Measurements from ENCODE around the gene FRRS1L.

FRRS1L gene

GRCh38 chr9:109162677-109163076 is 4.4 kb downstream of the FRRS1L start:
- TF ChIP-seq GATA3 (IDR thresholded peaks at IDR 0.05; ENCODE audit: low read depth, low read length): no peak
- no peak for TF ChIP-seq GATA2 (IDR thresholded peaks at IDR 0.05; ENCODE audit: low read depth, low read length)

- TF ChIP-seq GATA3 (IDR thresholded peaks at IDR 0.05; ENCODE audit: low read depth, low read length) (no peak), GATA2 (IDR thresholded peaks at IDR 0.05; ENCODE audit: low read depth, low read length) (no peak)
These were observed 5.6 kb downstream of the FRRS1L start for GRCh38 chr9:109161471-109161870.

- TF ChIP-seq GATA2 (IDR thresholded peaks at IDR 0.05; ENCODE audit: low read depth, low read length): no peak
- no peak for TF ChIP-seq GATA3 (IDR thresholded peaks at IDR 0.05; ENCODE audit: low read depth, low read length)
These were observed 7.5 kb downstream of the FRRS1L start for GRCh38 chr9:109159583-109159982.

GRCh38 chr9:109158651-109159050 is 8.4 kb downstream of the FRRS1L start:
- no peak for TF ChIP-seq GATA2 (IDR thresholded peaks at IDR 0.05; ENCODE audit: low read depth, low read length)
- TF ChIP-seq GATA3 (IDR thresholded peaks at IDR 0.05; ENCODE audit: low read depth, low read length): no peak

- TF ChIP-seq GATA2 (IDR thresholded peaks at IDR 0.05; ENCODE audit: low read depth, low read length) (no peak), GATA3 (IDR thresholded peaks at IDR 0.05; ENCODE audit: low read depth, low read length) (no peak)
These were observed 10.3 kb downstream of the FRRS1L start for GRCh38 chr9:109156708-109157107.

GRCh38 chr9:109150925-109151545 is 16.0 kb downstream of the FRRS1L start:
- TF ChIP-seq GATA3 (IDR thresholded peaks at IDR 0.05; ENCODE audit: low read depth, low read length): no peak
- TF ChIP-seq GATA2 (IDR thresholded peaks at IDR 0.05; ENCODE audit: low read depth, low read length): no peak

GRCh38 chr9:109149722-109150121 is 17.3 kb downstream of the FRRS1L start:
- TF ChIP-seq GATA3 (IDR thresholded peaks at IDR 0.05; ENCODE audit: low read depth, low read length): no peak
- no peak for TF ChIP-seq GATA2 (IDR thresholded peaks at IDR 0.05; ENCODE audit: low read depth, low read length)

GRCh38 chr9:109149089-109149488 is 18.0 kb downstream of the FRRS1L start:
- no peak for TF ChIP-seq GATA2 (IDR thresholded peaks at IDR 0.05; ENCODE audit: low read depth, low read length)
- TF ChIP-seq GATA3 (IDR thresholded peaks at IDR 0.05; ENCODE audit: low read depth, low read length): no peak

- TF ChIP-seq GATA3 (IDR thresholded peaks at IDR 0.05; ENCODE audit: low read depth, low read length): no peak
- TF ChIP-seq GATA2 (IDR thresholded peaks at IDR 0.05; ENCODE audit: low read depth, low read length): no peak
These were observed 22.0 kb downstream of the FRRS1L start for GRCh38 chr9:109145051-109145450.

GRCh38 chr9:109143881-109144562 is 23.0 kb downstream of the FRRS1L start:
- no peak for TF ChIP-seq GATA3 (IDR thresholded peaks at IDR 0.05; ENCODE audit: low read depth, low read length)

- TF ChIP-seq GATA2 (IDR thresholded peaks at IDR 0.05; ENCODE audit: low read depth, low read length) (no peak), GATA3 (IDR thresholded peaks at IDR 0.05; ENCODE audit: low read depth, low read length) (no peak)
These were observed 25.7 kb downstream of the FRRS1L start for GRCh38 chr9:109141375-109141774.

GRCh38 chr9:109139851-109140250 is 27.2 kb downstream of the FRRS1L start:
- TF ChIP-seq GATA3 (IDR thresholded peaks at IDR 0.05; ENCODE audit: low read depth, low read length) (no peak), GATA2 (IDR thresholded peaks at IDR 0.05; ENCODE audit: low read depth, low read length) (no peak)

GRCh38 chr9:109138421-109138820 is 28.6 kb downstream of the FRRS1L start:
- TF ChIP-seq GATA3 (IDR thresholded peaks at IDR 0.05; ENCODE audit: low read depth, low read length): no peak
- TF ChIP-seq GATA2 (IDR thresholded peaks at IDR 0.05; ENCODE audit: low read depth, low read length): no peak

GRCh38 chr9:109134167-109134578 is 32.9 kb downstream of the FRRS1L start:
- TF ChIP-seq GATA3 (IDR thresholded peaks at IDR 0.05; ENCODE audit: low read depth, low read length) (no peak), GATA2 (IDR thresholded peaks at IDR 0.05; ENCODE audit: low read depth, low read length) (no peak)

GRCh38 chr9:109133533-109133932 is 33.5 kb downstream of the FRRS1L start:
- TF ChIP-seq GATA2 (IDR thresholded peaks at IDR 0.05; ENCODE audit: low read depth, low read length) (no peak), GATA3 (IDR thresholded peaks at IDR 0.05; ENCODE audit: low read depth, low read length) (no peak)
